ENCODE results near the gene PDZD2. TPM values are rescaled to one million over a fixed set of nuclear protein-coding genes. Genes with fewer than 3 reads are reported as not detected.
"Not testable (repeated sequence)": the region's sequence is repeated elsewhere in the genome, so short reads cannot be mapped to it uniquely, and the experiment has no call there.

Gene PDZD2
- total RNA-seq, 2 donors from 2014 or later: 10.3 to 59.5 TPM

DNA sequence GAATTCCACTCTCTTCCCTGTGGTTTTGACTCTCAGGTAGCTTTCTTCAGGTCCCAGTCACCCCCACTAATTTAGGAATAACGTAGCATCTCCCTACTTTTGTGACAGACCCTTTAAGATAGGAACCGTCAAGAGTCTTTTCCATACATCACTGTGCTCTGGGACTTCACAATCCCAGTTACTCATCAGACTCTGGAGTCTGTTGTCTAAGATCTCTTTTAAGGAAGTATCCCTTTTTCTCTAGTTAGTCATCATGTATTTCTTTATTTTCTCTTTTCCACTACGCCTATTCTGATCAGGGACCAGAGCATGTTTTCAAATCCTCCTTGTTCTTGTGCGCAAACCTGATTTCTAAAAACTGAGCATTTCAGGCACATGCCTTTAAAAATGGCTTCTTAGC, 392.2 kb downstream of the PDZD2 start:
- Histone ChIP-seq H3K9me3 (no peaks in the 10 kb centered on the region), H3K27me3 (replicated peaks; ENCODE audit: insufficient read depth) (no peaks in the 10 kb centered on the region), H3K4me3 (no peak overlapping the region), H3K4me1 (replicated peaks) (no peaks in the 10 kb centered on the region), H3K27ac (no peak overlapping the region), H3K36me3 (no peaks in the 10 kb centered on the region)
- no peak for DNase-seq (ENCODE audit: low spot score)
- 92% methylated on average over 4 of the region's 4 CpGs for WGBS
- TF ChIP-seq POLR2AphosphoS5 (IDR thresholded peaks at IDR 0.05) (no peak), POLR2A (IDR thresholded peaks at IDR 0.05) (no peak)
- TF ChIP-seq, protein P1, sequence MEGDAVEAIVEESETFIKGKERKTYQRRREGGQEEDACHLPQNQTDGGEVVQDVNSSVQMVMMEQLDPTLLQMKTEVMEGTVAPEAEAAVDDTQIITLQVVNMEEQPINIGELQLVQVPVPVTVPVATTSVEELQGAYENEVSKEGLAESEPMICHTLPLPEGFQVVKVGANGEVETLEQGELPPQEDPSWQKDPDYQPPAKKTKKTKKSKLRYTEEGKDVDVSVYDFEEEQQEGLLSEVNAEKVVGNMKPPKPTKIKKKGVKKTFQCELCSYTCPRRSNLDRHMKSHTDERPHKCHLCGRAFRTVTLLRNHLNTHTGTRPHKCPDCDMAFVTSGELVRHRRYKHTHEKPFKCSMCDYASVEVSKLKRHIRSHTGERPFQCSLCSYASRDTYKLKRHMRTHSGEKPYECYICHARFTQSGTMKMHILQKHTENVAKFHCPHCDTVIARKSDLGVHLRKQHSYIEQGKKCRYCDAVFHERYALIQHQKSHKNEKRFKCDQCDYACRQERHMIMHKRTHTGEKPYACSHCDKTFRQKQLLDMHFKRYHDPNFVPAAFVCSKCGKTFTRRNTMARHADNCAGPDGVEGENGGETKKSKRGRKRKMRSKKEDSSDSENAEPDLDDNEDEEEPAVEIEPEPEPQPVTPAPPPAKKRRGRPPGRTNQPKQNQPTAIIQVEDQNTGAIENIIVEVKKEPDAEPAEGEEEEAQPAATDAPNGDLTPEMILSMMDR (IDR thresholded peaks at IDR 0.05): no peak
- intact Hi-C loops (cut with DNase I): no loop called here

DNA sequence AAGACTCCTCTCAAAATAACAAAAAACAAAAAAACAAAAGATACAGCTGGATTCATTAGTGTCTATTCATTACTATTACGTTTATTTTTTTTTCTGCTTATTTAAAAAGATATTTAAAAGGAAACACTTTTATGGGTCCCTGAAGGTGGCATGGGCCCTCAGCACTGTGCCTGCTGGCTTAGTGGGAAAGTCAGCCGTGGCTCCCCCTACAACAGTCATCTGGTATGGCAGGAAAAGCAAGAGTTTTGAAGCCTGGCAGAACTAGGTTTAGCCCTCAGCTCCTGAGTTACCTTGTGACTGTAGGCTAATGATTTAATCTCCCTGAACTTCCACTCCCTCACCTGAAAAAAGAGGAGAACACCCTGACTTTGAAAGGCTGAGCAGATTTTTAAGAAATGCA, 399.6 kb downstream of the PDZD2 start:
- WGBS: 69% methylated on average over 2 of the region's 2 CpGs
- Histone ChIP-seq H3K27ac (no peak overlapping the region), H3K36me3 (no peaks in the 10 kb centered on the region), H3K4me3 (no peak overlapping the region), H3K4me1 (replicated peaks) (no peaks in the 10 kb centered on the region), H3K27me3 (replicated peaks; ENCODE audit: insufficient read depth) (no peaks in the 10 kb centered on the region), H3K9me3 (no peaks in the 10 kb centered on the region)
- intact Hi-C loops (cut with DNase I): no loop called here
- no peak for DNase-seq (ENCODE audit: low spot score)
- TF ChIP-seq, protein P1 (IDR thresholded peaks at IDR 0.05): no peak
- TF ChIP-seq POLR2AphosphoS5 (IDR thresholded peaks at IDR 0.05) (no peak), POLR2A (IDR thresholded peaks at IDR 0.05) (no peak)

DNA sequence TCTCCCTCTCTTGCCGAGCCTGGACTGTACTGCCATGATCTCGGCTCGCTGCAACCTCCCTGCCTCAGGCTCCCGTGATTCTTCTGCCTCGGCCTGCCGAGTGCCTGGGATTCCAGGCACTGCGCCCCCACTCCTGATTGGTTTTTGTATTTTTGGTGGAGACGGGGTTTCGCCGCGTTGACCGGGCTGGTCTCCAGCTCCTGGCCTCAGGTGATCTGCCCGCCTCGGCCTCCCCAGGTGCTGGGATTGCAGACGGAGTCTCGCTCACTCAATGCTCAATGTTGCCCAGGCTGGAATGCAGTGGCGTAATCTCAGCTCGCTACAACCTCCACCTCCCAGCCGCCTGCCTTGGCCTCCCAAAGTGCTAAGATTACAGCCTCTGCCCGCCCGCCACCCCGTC, 400.2 kb downstream of the PDZD2 start:
- H3K9me3 ChIP-seq; H3K4me1 ChIP-seq (replicated peaks); H3K27me3 ChIP-seq (replicated peaks; ENCODE audit: insufficient read depth); DNase-seq (ENCODE audit: low spot score); H3K27ac ChIP-seq; H3K36me3 ChIP-seq; H3K4me3 ChIP-seq; intact Hi-C loops (cut with DNase I): not testable (repeated sequence)
- WGBS: 85% methylated on average over 22 of the region's 22 CpGs

DNA sequence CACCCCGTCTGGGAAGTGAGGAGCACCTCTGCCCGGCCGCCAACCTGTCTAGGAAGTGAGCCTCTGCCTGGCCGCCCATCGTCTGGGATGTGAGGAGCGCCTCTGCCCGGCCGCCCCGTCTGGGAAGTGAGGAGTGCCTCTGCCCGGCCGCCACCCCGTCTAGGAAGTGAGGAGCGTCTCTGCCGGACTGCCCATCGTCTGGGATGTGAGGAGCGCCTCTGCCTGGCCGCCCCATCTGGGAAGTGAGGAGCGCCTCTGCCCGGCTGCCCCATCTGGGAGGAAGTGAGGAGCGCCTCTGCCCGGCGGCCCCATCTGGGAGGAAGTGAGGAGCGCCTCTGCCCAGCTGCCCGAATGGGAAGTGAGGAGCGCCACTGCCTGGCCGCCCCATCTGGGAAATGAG, 400.7 kb downstream of the PDZD2 start:
- H3K36me3 ChIP-seq; H3K9me3 ChIP-seq; H3K27me3 ChIP-seq (replicated peaks; ENCODE audit: insufficient read depth); DNase-seq (ENCODE audit: low spot score); intact Hi-C loops (cut with DNase I); H3K27ac ChIP-seq; H3K4me1 ChIP-seq (replicated peaks); H3K4me3 ChIP-seq: not testable (repeated sequence)
- WGBS: 94% methylated on average over 26 of the region's 26 CpGs

DNA sequence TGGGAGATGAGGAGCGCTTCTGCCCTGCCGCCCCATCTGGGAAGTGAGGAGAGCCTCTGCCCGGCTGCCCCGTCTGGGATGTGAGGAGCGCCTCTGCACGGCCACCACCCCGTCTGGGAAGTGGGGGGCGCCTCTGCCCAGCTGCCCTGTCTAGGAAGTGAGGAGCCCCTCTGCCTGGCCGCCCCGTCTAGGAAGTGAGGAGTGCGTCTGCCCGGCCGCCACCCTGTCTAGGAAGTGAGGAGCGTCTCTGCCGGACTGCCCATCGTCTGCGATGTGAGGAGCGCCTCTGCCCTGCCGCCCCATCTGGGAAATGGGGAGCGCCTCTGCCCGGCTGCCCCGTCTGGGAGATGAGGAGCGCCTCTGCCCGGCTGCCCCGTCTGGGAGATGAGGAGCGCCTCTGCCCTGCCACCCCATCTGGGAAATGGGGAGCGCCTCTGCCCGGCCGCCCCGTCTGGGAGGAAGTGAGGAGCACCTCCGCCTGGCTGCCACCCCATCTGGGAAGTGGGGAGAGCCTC, 401.3 kb downstream of the PDZD2 start:
- H3K27ac ChIP-seq; H3K27me3 ChIP-seq (replicated peaks; ENCODE audit: insufficient read depth); H3K4me1 ChIP-seq (replicated peaks); H3K36me3 ChIP-seq; H3K4me3 ChIP-seq; DNase-seq (ENCODE audit: low spot score); H3K9me3 ChIP-seq; intact Hi-C loops (cut with DNase I): not testable (repeated sequence)
- WGBS: 96% methylated on average over 31 of the region's 31 CpGs

DNA sequence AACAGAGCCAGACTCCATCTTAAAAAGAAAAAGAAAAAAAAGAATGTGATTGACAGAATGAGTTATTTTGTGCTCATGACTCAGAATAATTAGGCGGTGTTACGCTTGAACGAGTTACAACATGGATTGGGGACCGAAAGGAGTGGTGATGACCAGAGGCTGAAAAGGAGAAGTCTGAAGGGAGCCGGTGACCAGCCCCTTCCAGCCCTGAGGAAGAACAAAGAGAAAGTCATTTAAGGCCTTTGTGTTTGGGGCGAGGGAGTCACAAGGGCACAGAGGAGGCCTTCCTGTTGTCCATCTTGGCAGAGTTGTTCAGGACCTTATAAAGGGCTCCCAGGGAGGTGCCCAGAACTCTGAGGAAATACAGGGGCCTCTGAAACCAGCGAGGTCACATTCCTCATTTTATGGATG, 403.6 kb downstream of the PDZD2 start:
- no peak for DNase-seq (ENCODE audit: low spot score)
- intact Hi-C loops (cut with DNase I): no loop called here
- no peak for TF ChIP-seq POLR2A (IDR thresholded peaks at IDR 0.05)
- TF ChIP-seq, protein P1 (IDR thresholded peaks at IDR 0.05): no peak
- TF ChIP-seq POLR2AphosphoS5 (IDR thresholded peaks at IDR 0.05): no peak
- Histone ChIP-seq H3K27me3 (replicated peaks; ENCODE audit: insufficient read depth) (no peaks in the 10 kb centered on the region), H3K27ac (no peak overlapping the region), H3K36me3 (no peaks in the 10 kb centered on the region), H3K4me3 (no peak overlapping the region), H3K4me1 (replicated peaks) (no peaks in the 10 kb centered on the region), H3K9me3 (no peaks in the 10 kb centered on the region)
- WGBS: 71% methylated on average over 7 of the region's 7 CpGs

Data from prostate gland (tissue), 2 donors.